ENCODE data around the gene KXD1.

The KXD1 gene

GRCh38 chr19:18603958-18604819 is 46.5 kb downstream of the KXD1 start:
- DNase-seq = no peak

- no peak for DNase-seq
These were observed 47.1 kb downstream of the KXD1 start for GRCh38 chr19:18604820-18605159.

GRCh38 chr19:18605196-18605545 is 47.5 kb downstream of the KXD1 start:
- DNase-seq = no peak

DNA sequence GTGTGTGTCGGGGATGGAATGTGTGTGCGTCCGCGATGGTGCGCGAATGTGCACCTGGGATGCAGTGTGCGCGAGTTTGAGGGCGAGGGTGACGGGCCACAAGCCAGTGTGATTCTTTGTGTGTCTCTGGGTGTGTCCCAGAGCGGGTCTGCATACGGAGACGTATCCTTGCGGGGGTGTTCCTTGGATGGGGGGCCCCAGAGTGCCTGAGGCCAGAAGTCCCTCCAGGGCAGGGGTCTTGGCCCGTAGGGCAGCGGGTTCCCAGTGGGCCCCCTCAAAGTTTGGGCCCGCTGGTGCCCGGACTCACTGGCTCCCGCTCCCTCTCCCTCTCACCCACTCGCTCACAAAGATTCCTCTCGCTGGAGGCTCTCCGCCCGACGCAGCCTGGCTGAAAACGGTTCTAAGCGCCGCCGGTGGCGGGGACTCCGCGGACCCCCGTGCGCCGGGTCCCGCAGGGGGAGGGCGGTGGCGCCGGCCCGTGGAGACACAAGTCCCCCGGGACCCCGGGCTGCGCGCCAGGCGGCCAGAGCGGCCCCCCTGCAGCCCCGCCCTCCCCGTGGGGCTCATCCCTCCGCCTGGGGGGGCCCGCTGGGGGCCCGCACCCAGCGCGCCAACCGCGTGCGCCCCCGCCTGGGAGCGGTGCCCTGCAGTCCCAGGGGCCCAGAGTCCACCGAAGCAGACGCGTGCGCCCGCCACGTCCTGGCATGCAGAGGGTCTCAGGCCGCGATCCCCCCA is 48.0 kb downstream of the KXD1 start:
- no peak for DNase-seq

DNA sequence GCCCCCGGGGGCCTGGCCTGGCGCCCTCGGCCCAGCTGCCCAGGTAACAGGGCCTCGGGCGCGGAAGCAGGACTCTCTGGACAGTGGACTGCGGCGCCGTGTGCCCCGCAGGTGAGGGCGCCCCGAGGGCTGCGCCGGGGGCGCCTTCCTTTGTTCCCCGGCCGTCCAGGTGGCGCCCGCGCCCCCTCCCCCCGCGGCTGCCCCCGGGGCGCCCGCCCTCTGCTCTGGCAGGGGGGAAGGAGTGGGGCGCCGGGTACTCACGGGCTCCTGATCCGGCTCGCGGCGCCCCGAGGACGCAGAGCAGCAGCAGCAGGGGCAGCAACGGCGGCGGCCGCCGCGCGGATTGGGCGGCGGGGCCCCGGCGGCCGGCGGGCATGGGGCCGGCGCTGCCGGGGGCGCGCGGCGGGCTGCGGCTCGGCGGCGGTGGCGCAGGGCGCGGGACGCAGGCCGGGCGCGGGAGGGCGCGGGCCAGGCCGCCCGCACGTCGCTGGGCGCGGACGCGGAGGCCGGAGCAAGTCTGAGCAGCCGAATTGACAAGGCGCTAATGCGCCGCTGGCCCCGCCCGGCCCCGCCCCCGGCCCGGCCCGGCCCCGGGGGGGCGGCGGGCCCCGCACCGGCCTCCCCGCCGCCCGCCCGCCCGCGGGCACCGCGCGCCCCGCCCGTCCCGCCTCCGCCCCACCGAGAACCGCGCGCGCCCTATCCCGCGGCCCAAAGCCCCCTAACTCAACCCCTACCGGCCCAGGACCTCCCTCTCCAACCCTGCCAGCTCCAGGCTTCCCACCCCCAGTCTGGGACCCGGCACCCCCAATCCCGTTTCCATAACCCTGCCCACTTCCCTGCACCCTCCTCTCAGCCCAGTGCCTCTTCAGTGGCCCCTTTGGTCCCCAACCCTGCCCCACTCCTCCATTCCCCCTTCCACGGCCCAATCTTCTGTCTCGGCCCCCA is 48.9 kb downstream of the KXD1 start, which contains the start of gene CRLF1:
CRLF1 (minus strand) TSS at position 519 of the 945 bp plus-strand sequence; CDS start at position 376, 143 bp downstream.
- DNase-seq = no peak

GRCh38 chr19:18607226-18608101 is 49.8 kb downstream of the KXD1 start:
- no peak for DNase-seq

DNA sequence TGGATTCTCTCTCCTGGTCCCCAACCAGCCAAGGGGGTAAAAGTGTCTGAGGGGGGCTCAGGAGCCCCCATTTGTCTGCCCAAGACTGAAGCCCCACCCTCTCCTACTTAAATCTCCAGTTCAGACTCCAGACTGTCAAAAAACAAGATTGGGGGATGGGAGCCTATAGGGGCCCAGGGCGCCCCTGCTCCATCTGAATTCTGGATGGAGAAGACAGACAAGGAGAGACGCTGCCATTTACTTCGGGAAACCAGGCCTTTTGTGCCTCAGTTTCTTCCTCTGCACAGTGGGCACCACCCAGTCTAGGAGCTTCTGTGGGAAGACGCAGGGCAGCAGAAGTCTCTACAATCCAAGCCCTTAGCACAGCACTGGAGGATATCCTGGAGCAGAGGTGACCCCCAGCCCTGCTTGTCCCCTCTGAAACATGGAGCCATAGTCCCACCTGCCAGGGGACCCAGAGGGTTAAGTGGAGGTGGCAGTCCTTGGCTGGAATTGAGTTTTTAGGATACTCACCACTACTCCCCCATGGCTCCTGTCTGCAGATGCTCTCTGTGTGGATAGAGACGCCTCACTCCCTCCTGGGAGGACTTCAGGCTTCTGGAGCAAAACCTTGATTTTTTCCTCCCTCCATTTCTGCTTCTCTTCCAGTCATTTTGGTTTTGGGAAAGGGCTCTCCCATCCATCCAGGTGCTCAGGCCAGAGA is 50.6 kb downstream of the KXD1 start:
- no peak for DNase-seq

DNA sequence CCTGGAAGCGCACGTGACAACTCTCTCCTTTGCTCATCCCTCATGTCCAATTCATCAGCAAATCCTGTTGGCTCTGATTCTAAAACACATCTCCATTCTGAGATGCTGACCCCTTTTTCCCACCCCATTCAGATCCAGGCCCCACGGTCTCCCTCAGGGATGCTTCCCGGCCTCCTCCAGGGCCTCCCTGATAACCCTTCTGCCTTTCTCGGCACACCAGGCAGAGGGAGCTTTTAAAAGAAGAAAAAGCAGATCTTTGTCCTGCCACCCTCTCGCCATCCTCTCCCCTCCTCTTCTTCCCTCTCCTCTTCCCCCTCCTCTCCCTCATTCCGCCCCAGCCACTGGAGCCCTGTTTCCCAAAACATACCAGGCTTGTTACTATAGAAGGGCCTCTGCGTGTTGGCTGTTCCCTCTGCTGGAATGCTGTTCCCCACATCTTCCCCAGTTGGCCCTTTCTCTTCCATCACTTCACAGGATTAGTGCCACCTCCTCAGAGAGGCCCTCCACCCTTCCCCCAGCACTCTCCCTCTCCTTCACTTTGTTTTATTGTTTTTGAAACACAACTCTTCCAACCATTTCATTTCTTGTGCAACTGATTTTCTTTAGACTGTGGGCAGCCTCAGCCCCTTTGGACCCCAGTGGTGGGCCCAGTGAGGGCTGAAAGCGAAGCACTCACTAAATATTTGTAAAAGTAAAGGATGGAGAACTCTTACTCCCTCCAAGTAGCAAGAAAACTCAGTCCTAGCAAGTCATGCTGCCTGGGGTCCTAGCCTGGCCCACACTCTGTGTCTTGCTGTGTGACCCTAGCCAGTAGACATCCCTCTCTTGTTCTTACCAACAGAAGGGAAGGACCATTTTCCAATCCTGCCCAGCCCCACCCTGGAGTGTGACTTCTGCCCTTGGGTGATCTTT is 51.4 kb downstream of the KXD1 start:
- DNase-seq = no peak

GRCh38 chr19:18609717-18610051 is 52.0 kb downstream of the KXD1 start:
- no peak for DNase-seq

- no peak for DNase-seq
These were observed 52.5 kb downstream of the KXD1 start for GRCh38 chr19:18610245-18610555.

DNA sequence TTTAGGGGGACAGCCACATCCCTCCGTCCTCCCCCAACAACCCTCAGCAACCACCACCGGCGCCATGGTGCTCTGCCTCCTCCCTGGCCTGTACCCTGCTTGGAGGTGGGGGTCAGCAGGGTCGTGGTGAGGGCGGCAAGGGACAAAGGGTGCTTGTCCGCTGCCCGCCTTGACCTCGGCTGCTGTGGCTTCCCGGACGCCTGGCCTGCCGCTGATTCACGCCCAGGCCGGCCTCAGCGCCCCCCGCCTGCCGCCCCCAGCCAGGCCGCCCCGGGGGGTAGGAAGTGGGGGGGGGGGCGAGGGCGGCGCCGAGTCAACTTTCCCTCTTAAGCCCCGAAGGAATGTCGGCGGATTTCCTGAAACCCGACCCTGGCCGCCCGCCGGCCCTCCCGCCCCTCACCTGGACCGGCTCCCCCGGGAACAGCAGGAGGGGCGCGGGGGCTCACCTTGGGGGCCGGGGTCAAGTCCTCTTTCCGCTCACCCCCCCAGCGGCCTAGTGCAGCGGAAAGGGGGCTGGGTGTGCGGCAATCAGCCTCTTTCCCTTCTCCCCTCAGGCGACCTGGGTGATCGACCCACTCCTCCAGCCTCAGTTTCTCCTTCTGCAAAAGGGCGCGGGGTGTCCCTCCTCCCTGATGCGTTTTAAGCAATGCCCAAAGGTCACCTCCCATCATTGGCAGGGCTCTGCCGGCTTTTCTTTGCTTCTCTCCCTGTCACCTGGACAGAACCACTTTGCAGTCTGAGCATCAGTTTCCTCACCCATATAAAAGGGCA is 53.1 kb downstream of the KXD1 start:
- no peak for DNase-seq

- no peak for DNase-seq
These were observed 53.8 kb downstream of the KXD1 start for GRCh38 chr19:18611327-18612050.

- DNase-seq = no peak
These were observed 54.5 kb downstream of the KXD1 start for GRCh38 chr19:18612051-18612771.

DNA sequence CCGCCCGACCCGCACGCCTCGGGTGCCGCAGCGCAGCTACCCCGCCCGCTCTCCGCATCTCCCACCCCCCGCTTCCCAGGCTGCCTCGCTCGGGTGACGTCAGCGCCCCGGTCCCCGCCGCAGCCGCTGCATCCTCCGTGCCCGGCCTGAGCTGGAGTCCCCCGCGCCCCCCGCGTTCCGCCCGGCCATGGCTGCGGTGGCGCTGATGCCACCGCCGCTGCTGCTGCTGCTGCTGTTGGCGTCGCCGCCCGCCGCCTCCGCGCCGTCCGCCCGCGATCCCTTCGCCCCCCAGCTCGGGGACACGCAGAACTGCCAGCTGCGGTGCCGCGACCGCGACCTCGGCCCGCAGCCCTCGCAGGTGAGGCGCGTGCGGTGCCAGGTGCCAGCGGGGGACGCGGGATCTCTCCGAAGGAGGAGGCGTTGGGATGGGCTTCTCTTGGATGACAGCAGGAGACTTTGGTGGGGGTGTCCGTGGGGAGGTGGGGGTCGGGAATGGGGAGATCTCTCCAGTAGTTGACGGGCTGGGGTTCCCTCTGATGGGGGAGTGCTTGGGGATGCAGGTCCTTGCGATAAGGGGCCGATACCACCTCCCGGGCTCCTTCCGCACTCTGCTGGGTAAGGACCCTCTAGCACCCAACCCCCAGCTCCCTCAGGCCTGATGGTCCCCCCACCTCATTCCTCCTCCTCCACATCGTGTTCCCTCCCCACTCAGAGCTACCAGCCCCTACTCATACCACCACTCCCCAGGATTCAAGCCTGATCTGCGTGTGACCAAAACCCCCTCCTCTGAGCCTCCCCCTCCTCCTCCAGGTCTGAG is 55.3 kb downstream of the KXD1 start, which contains the start of gene TMEM59L:
TMEM59L (plus strand) TSS at position 99 of the 817 bp plus-strand sequence; CDS start at position 188, 89 bp downstream.
- DNase-seq = peak; percentile 39

DNA sequence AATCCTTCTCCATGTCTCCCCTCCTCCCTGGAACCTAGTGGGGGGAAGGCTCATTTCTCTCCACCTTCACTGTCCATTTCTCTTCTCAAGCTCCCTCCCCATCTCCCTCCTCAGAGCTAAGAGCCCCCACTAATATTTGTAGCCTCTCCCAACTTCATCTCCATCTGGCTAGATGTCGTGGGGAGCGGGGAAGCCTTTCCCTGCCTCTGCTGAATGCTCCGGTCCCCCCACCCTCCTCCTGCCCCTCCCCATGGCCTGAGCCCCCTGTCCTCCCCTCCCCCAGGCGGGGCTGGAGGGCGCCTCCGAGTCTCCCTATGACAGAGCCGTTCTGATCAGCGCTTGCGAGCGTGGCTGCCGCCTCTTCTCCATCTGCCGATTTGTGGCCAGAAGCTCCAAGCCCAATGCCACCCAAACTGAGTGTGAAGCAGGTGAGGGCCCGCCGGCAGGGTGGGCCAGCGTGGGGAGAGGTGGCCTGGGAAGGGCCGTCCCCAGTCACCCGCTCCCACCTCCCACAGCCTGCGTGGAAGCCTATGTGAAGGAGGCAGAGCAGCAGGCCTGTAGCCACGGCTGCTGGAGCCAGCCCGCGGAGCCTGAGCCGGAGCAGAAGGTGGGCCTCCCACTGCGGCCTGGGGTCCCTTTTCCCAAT is 56.0 kb downstream of the KXD1 start:
- DNase-seq = no peak

GRCh38 chr19:18616023-18616422 is 58.4 kb downstream of the KXD1 start:
- DNase-seq = no peak

DNA sequence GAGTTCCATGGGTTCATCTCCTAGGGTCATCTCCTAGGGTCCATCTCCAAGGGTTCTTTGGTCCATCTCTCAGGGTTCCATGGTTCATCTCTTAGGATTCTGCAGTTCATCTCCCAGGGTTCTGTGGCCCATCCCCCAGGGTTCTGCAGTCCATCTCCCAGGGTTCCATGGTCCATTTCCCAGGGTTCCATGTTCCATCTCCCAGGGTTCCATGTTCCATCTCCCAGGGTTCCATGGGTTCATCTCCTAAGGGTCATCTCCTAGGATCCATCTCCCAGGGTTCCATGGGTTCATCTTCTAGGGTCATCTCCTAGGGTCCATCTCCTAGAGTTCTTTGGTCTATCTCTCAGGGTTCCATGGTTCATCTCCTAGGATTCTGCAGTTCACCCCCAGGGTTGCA is 59.9 kb downstream of the KXD1 start:
- no peak for DNase-seq

Measured in effector CD4-positive, alpha-beta T cell (primary cell).